ENCODE results near the gene PBX1. TPM values are rescaled to one million over a fixed set of nuclear protein-coding genes. Genes with fewer than 3 reads are reported as not detected.

The PBX1 gene
- polyA plus RNA-seq, 3 donors, result 0.07 TPM; not detected in 2

DNA sequence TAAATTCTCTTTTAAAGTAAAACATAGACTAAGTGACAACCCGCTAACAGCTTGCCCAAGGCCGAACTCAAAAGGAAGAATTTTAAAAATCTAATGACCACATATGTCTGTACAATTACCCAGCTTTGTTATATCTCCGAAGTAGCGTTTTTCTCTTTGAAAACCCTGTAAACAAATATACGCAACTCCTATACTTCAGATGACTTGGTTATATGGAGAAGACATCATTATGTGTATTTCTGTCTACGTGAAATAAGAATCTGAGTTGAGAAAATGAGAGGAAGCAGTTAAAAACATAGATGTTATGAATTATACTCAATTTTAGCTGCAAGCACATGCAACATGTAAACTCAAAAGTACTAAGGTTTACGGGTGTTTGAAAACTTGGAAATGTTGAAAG is 2.0 kb downstream of the PBX1 start:
- WGBS (ENCODE audit: insufficient coverage), result 0% methylated on average over 2 of the region's 7 CpGs
- Mint-ChIP-seq H3K4me3 (peak overlapping the region in 1 of 2 donors; percentile 96), H3K9me3 (peaks cover 0 to 4% (median 2%) of the 10 kb centered on the region in 7 donors), H3K36me3 (peaks cover 0 to 5% of the 10 kb centered on the region in 2 donors), H3K27ac (no peak overlapping the region), H3K4me1 (peaks cover 28% of the 10 kb centered on the region), H3K27me3 (ENCODE audit: low read depth in 3 of 3) (peaks cover 29 to 41% (median 34%) of the 10 kb centered on the region in 3 donors)
- Histone ChIP-seq H3K79me2 (ENCODE audit: insufficient read depth, low read length) (no peaks in the 10 kb centered on the region), H3K27me3 (ENCODE audit: control insufficient read depth in 2 of 2, insufficient read depth in 2 of 2, low read length in 2 of 2) (peaks cover 22 to 37% of the 10 kb centered on the region in 2 donors), H3K4me3 (replicated peaks in 1 of 3; ENCODE audit: low read depth in 2 of 3, low read length in 3 of 3) (no peak overlapping the region), H3K9ac (ENCODE audit: insufficient read depth, low read length, poor library complexity, severe bottlenecking) (no peak overlapping the region), H3K4me1 (ENCODE audit: control insufficient read depth in 1 of 2, insufficient read depth in 2 of 2, low read length in 2 of 2) (peaks cover 11 to 18% of the 10 kb centered on the region in 2 donors), H3K27ac (ENCODE audit: low read depth in 1 of 2, low read length in 2 of 2) (no peak overlapping the region), H3K36me3 (replicated peaks in 1 of 2; ENCODE audit: control insufficient read depth in 1 of 2, insufficient read depth in 2 of 2, low read length in 2 of 2) (no peaks in the 10 kb centered on the region), H2AFZ (ENCODE audit: insufficient read depth, low read depth, low read length, poor library complexity, severe bottlenecking) (no peak overlapping the region), H4K20me1 (ENCODE audit: insufficient read depth, low read length) (no peaks in the 10 kb centered on the region), H3K4me2 (replicated peaks; ENCODE audit: extremely low read depth, low read length, poor library complexity, severe bottlenecking) (no peak overlapping the region), H3K9me3 (replicated peaks in 1 of 2; ENCODE audit: control insufficient read depth in 1 of 2, insufficient read depth in 1 of 2, low read length in 2 of 2) (no peaks in the 10 kb centered on the region)
- TF ChIP-seq, protein P1, sequence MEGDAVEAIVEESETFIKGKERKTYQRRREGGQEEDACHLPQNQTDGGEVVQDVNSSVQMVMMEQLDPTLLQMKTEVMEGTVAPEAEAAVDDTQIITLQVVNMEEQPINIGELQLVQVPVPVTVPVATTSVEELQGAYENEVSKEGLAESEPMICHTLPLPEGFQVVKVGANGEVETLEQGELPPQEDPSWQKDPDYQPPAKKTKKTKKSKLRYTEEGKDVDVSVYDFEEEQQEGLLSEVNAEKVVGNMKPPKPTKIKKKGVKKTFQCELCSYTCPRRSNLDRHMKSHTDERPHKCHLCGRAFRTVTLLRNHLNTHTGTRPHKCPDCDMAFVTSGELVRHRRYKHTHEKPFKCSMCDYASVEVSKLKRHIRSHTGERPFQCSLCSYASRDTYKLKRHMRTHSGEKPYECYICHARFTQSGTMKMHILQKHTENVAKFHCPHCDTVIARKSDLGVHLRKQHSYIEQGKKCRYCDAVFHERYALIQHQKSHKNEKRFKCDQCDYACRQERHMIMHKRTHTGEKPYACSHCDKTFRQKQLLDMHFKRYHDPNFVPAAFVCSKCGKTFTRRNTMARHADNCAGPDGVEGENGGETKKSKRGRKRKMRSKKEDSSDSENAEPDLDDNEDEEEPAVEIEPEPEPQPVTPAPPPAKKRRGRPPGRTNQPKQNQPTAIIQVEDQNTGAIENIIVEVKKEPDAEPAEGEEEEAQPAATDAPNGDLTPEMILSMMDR (IDR thresholded peaks at IDR 0.05), result no peak
- intact Hi-C loops (cut with micrococcal nuclease), result no loop called here
- DNase-seq, result no peak

DNA sequence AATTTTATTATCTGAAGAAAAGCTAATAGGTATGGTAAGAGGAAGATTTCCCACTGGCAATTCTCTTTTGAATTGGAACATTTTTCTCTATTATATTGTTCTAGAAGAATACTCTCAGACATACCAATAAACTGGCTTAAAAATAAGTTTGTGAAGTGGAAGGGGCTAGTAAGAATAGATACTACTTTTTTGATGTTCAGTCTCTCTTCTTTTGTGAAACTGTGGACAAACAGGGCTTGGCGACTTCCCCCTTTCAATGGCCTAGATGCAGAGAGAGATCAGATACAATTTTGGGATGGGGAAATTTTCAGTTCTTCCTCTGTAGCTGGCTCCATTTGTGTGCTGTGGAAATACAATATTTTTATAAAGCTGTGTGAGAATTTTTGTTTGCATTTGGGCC is 2.5 kb downstream of the PBX1 start:
- intact Hi-C loops (cut with micrococcal nuclease), result no loop called here
- H3K9me3 Mint-ChIP-seq, result peaks cover 0 to 4% (median 2%) of the 10 kb centered on the region in 7 donors
- H3K4me3 Mint-ChIP-seq, result peak overlapping the region in 1 of 2 donors; percentile 96
- Histone ChIP-seq H4K20me1 (ENCODE audit: insufficient read depth, low read length) (no peaks in the 10 kb centered on the region), H3K4me2 (replicated peaks; ENCODE audit: extremely low read depth, low read length, poor library complexity, severe bottlenecking) (no peak overlapping the region), H3K9me3 (replicated peaks in 1 of 2; ENCODE audit: control insufficient read depth in 1 of 2, insufficient read depth in 1 of 2, low read length in 2 of 2) (no peaks in the 10 kb centered on the region), H3K36me3 (replicated peaks in 1 of 2; ENCODE audit: control insufficient read depth in 1 of 2, insufficient read depth in 2 of 2, low read length in 2 of 2) (no peaks in the 10 kb centered on the region), H3K4me3 (replicated peaks in 1 of 3; ENCODE audit: low read depth in 2 of 3, low read length in 3 of 3) (no peak overlapping the region), H3K4me1 (ENCODE audit: control insufficient read depth in 1 of 2, insufficient read depth in 2 of 2, low read length in 2 of 2) (peaks cover 11 to 18% of the 10 kb centered on the region in 2 donors), H3K9ac (ENCODE audit: insufficient read depth, low read length, poor library complexity, severe bottlenecking) (no peak overlapping the region), H3K79me2 (ENCODE audit: insufficient read depth, low read length) (no peaks in the 10 kb centered on the region), H3K27me3 (ENCODE audit: control insufficient read depth in 2 of 2, insufficient read depth in 2 of 2, low read length in 2 of 2) (peaks cover 22 to 37% of the 10 kb centered on the region in 2 donors), H3K27ac (ENCODE audit: low read depth in 1 of 2, low read length in 2 of 2) (no peak overlapping the region), H2AFZ (ENCODE audit: insufficient read depth, low read depth, low read length, poor library complexity, severe bottlenecking) (no peak overlapping the region)
- peaks cover 29 to 41% (median 34%) of the 10 kb centered on the region in 3 donors for H3K27me3 Mint-ChIP-seq (ENCODE audit: low read depth in 3 of 3)
- peaks cover 28% of the 10 kb centered on the region for H3K4me1 Mint-ChIP-seq
- H3K27ac Mint-ChIP-seq, result no peak overlapping the region
- no peak for DNase-seq
- WGBS (ENCODE audit: insufficient coverage), result no CpG with 5 or more reads among the region's 1 CpG
- TF ChIP-seq, protein P1 (IDR thresholded peaks at IDR 0.05), result no peak
- peaks cover 0 to 5% of the 10 kb centered on the region in 2 donors for H3K36me3 Mint-ChIP-seq

Data from CD14-positive monocyte (primary cell).